Neural progenitor cell (in vitro differentiated cells): Measurements from ENCODE around the gene FAT2.

ENCODE experiments used
- CTCF ChIP-seq: fragments of 200-600 bp; sonication (generic); IDR thresholded peaks from 2 replicates; pipeline ENCODE4 v1.5.1; 2017; ENCODE audit warnings: antibody characterized with exemption, mild to moderate bottlenecking
- EZH2 ChIP-seq: fragments of 200-600 bp; sonication (generic); IDR thresholded peaks from 2 replicates; pipeline ENCODE4 v1.6.1; 2017; ENCODE audit warnings: antibody characterized with exemption, mild to moderate bottlenecking, moderate library complexity
- EZH2phosphoT487 ChIP-seq: fragments of 200-600 bp; sonication (generic); IDR thresholded peaks from 2 replicates; pipeline ENCODE4 v1.6.1; 2017; ENCODE audit warnings: antibody characterized with exemption

GRCh38 chr5:151630088-151630487 lies 39.0 kb upstream of the FAT2 start:
- TF ChIP-seq CTCF (no peak), EZH2 (no peak), EZH2phosphoT487 (no peak)
